Breast epithelium (tissue), 3 donors: ENCODE measurements around the gene SAFB.

Experiments used
- POLR2A ChIP-seq: fragments of 450-650 bp; IDR thresholded peaks from one replicate; pipeline ENCODE4 v1.6.1; 2016; ENCODE audit warnings: antibody characterized with exemption, mild to moderate bottlenecking, moderate library complexity
- POLR2AphosphoS5 ChIP-seq, 3 donors: sonication (generic); formaldehyde crosslinking; IDR thresholded peaks; one replicate each; pipeline ENCODE4 v1.6.1; 2017; ENCODE audit warnings: antibody characterized with exemption in 3 of 3
- TF ChIP-seq, protein P1 (sequence below), 3 donors: fragments of 450-650 bp; IDR thresholded peaks; one replicate each; pipeline ENCODE4 v1.5.1; 2016 to 2017; ENCODE audit warnings: antibody characterized with exemption in 3 of 3, mild to moderate bottlenecking in 3 of 3, moderate library complexity in 3 of 3

DNA sequence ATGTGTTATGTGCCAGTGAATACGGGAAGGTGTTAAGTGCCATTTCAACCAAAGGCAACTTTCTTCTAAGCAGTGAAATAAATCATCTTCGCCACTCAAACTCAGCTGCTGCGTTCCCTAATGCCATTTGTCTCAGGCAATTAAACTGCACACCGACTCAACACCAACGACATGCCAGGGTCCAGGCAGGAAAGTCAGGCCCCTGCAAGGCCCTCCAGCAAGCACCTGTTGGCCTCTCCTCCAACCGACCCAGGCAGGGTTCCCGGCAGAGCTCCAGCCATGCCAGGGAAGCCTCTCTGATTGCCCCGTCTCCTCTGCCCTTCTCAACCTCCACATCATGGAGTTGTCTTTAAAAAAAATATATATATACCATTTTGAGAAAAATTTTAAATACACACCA is 22.1 kb upstream of the SAFB start:
- TF ChIP-seq, protein P1, sequence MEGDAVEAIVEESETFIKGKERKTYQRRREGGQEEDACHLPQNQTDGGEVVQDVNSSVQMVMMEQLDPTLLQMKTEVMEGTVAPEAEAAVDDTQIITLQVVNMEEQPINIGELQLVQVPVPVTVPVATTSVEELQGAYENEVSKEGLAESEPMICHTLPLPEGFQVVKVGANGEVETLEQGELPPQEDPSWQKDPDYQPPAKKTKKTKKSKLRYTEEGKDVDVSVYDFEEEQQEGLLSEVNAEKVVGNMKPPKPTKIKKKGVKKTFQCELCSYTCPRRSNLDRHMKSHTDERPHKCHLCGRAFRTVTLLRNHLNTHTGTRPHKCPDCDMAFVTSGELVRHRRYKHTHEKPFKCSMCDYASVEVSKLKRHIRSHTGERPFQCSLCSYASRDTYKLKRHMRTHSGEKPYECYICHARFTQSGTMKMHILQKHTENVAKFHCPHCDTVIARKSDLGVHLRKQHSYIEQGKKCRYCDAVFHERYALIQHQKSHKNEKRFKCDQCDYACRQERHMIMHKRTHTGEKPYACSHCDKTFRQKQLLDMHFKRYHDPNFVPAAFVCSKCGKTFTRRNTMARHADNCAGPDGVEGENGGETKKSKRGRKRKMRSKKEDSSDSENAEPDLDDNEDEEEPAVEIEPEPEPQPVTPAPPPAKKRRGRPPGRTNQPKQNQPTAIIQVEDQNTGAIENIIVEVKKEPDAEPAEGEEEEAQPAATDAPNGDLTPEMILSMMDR (IDR thresholded peaks at IDR 0.05), result no peak
- TF ChIP-seq POLR2A, result no peak
- TF ChIP-seq POLR2AphosphoS5 (IDR thresholded peaks at IDR 0.05), result no peak
